Kidney epithelial cell (primary cell): ENCODE results near the gene C8B. TPM values are rescaled to one million over a fixed set of nuclear protein-coding genes. Genes with fewer than 3 reads are reported as not detected.

ENCODE experiments used
- DNase-seq: peaks from one replicate; pipeline ENCODE4 v3.0.0-alpha.2; 2010; ENCODE audit warnings: low read depth
- H3K27me3 ChIP-seq: 2 replicates; pipeline ENCODE4 v1.6.0; 2011; ENCODE audit warnings: low read length; ENCODE audit not compliant: control insufficient read depth, insufficient read depth
- H3K36me3 ChIP-seq: 2 replicates; pipeline ENCODE4 v1.5.1; 2011; ENCODE audit warnings: low read length; ENCODE audit not compliant: control insufficient read depth, insufficient read depth
- H3K4me3 ChIP-seq: 2 replicates; pipeline ENCODE4 v1.5.1; 2011; ENCODE audit warnings: low read depth, mild to moderate bottlenecking, control low read depth, low read length
- CTCF ChIP-seq: IDR thresholded peaks from 2 replicates; pipeline ENCODE4 v1.5.1; 2011; ENCODE audit warnings: mild to moderate bottlenecking, moderate library complexity, low read length, control low read depth, inconsistent platforms; ENCODE audit not compliant: insufficient read depth, poor library complexity, severe bottlenecking
- total RNA-seq: library from RNA; depleted of rRNA; stranded (reverse); fragments of >200 nt; gene quantifications from 2 replicates; pipeline ENCODE4 v1.2.3, GENCODE V29; 2015

The C8B gene
- total RNA-seq, 1 donor from 2014 or later: not detected

- Histone ChIP-seq H3K36me3 (no peaks in the 10 kb centered on the region), H3K4me3 (no peak overlapping the region), H3K27me3 (no peaks in the 10 kb centered on the region)
- DNase-seq: no peak
- TF ChIP-seq CTCF: no peak
Measured at GRCh38 chr1:56964349-56965017, 1.3 kb downstream of the C8B start.

- Histone ChIP-seq H3K4me3 (no peak overlapping the region), H3K36me3 (no peaks in the 10 kb centered on the region), H3K27me3 (no peaks in the 10 kb centered on the region)
- TF ChIP-seq CTCF: no peak
- no peak for DNase-seq
Measured at GRCh38 chr1:56963667-56964066, 2.1 kb downstream of the C8B start.

- Histone ChIP-seq H3K4me3 (no peak overlapping the region), H3K27me3 (no peaks in the 10 kb centered on the region), H3K36me3 (no peaks in the 10 kb centered on the region)
- DNase-seq: no peak
- no peak for TF ChIP-seq CTCF
Measured at GRCh38 chr1:56961426-56961825, 4.4 kb downstream of the C8B start.

- Histone ChIP-seq H3K27me3 (no peaks in the 10 kb centered on the region), H3K4me3 (no peak overlapping the region), H3K36me3 (no peaks in the 10 kb centered on the region)
- peak; percentile 2 for DNase-seq
- no peak for TF ChIP-seq CTCF
Measured at GRCh38 chr1:56958526-56958925, 7.3 kb downstream of the C8B start.

GRCh38 chr1:56957931-56958330, 7.9 kb downstream of the C8B start:
- Histone ChIP-seq H3K4me3 (no peak overlapping the region), H3K36me3 (no peaks in the 10 kb centered on the region), H3K27me3 (no peaks in the 10 kb centered on the region)
- no peak for DNase-seq
- TF ChIP-seq CTCF: no peak

- Histone ChIP-seq H3K27me3 (no peaks in the 10 kb centered on the region), H3K4me3 (no peak overlapping the region), H3K36me3 (no peaks in the 10 kb centered on the region)
- no peak for DNase-seq
- no peak for TF ChIP-seq CTCF
Measured at GRCh38 chr1:56954664-56955063, 11.2 kb downstream of the C8B start.
